Measurements from ENCODE around the gene SUOX. TPM values are rescaled to one million over a fixed set of nuclear protein-coding genes. Genes with fewer than 3 reads are reported as not detected.
A peak's percentile ranks its signal among the peaks of the same experiment; 100 is the strongest.

The SUOX gene
- total RNA-seq, 6 donors from 2014 or later, result 12.8 to 36.3 (median 21.9) TPM

DNA sequence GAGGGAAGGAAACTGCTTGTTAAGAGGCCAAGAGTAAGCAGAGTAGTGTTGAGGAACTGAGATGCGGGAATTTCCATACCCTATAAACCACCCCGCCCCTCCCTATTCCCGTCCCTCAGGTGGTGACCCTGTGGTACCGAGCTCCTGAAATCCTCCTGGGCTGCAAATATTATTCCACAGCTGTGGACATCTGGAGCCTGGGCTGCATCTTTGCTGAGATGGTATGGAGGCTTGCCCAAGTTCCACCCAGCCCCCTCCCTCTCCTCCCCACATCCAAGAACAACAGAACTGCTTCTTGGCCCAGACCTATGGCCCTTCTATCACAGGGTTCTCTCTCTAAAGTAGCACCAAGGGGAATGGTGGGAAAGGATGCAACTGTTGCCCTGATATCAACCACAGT is 27.7 kb upstream of the SUOX start:
- ATAC-seq (ENCODE audit: low FRiP score in 2 of 2) (no peak), DNase-seq (no peak)
- WGBS, 2 donors, result 81 to 84% methylated on average over 4 of the region's 4 CpGs
- no peaks in the 10 kb centered on the region for H3K27me3 ChIP-seq
- no peaks in the 10 kb centered on the region for H3K9me3 ChIP-seq
- no peak overlapping the region for H3K27ac ChIP-seq
- no peak overlapping the region for H3K4me3 ChIP-seq
- peaks cover 0 to 13% (median 0%) of the 10 kb centered on the region in 4 donors for H3K36me3 ChIP-seq
- TF ChIP-seq POLR2A (IDR thresholded peaks at IDR 0.05) (no peak), EP300 (IDR thresholded peaks at IDR 0.05) (no peak), CTCF (IDR thresholded peaks at IDR 0.05) (no peak), POLR2AphosphoS5 (IDR thresholded peaks at IDR 0.05) (no peak)
- peaks cover 23 to 38% (median 31%) of the 10 kb centered on the region in 4 donors for H3K4me1 ChIP-seq

DNA sequence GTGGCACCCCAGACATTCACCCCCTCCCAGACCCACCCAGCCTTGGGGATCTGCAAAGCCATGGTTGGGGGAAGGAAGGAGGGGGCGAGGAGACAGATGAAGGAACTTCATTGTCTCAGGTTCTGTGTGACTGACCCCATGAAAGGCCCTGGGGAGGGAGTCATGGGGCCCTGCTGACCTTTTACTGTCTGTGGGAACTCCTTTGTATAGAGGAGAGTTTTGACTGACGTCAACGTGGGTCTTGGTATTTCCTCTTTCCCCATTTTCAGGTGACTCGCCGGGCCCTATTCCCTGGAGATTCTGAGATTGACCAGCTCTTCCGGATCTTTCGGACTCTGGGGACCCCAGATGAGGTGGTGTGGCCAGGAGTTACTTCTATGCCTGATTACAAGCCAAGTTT is 26.3 kb upstream of the SUOX start:
- peaks cover 0 to 13% (median 0%) of the 10 kb centered on the region in 4 donors for H3K36me3 ChIP-seq
- peaks cover 34 to 48% (median 41%) of the 10 kb centered on the region in 4 donors for H3K4me1 ChIP-seq
- H3K9me3 ChIP-seq, result no peaks in the 10 kb centered on the region
- DNase-seq, result no peak
- 89 to 92% methylated on average over 7 of the region's 7 CpGs for WGBS, 2 donors
- H3K4me3 ChIP-seq, result no peak overlapping the region
- TF ChIP-seq POLR2AphosphoS5 (IDR thresholded peaks at IDR 0.05), result no peak
- no peak for TF ChIP-seq CTCF (IDR thresholded peaks at IDR 0.05)
- no peak for TF ChIP-seq POLR2A (IDR thresholded peaks at IDR 0.05)
- no peak for TF ChIP-seq EP300 (IDR thresholded peaks at IDR 0.05)
- H3K27me3 ChIP-seq, result no peaks in the 10 kb centered on the region
- ATAC-seq (ENCODE audit: low FRiP score in 2 of 2), result no peak
- peak overlapping the region in 1 of 4 donors; percentile 94 for H3K27ac ChIP-seq

GRCh38 chr12:55972042-55972441 is 25.0 kb upstream of the SUOX start:
- Histone ChIP-seq H3K9me3 (no peaks in the 10 kb centered on the region), H3K36me3 (peaks cover 0 to 19% (median 0%) of the 10 kb centered on the region in 4 donors), H3K4me1 (peaks cover 42 to 50% (median 48%) of the 10 kb centered on the region in 4 donors), H3K27ac (peak overlapping the region; percentile 90 to 94 (median 91)), H3K27me3 (no peaks in the 10 kb centered on the region), H3K4me3 (peak overlapping the region in 1 of 4 donors; percentile 68)
- DNase-seq (peak in 1 of 2 donors; percentile 51), ATAC-seq (ENCODE audit: low FRiP score in 2 of 2) (peak in 1 of 2 donors; percentile 3)
- WGBS, 2 donors, result 52 to 56% methylated on average over 3 of the region's 3 CpGs
- TF ChIP-seq POLR2A (IDR thresholded peaks at IDR 0.05) (peak in 1 of 4 donors; percentile 38), POLR2AphosphoS5 (IDR thresholded peaks at IDR 0.05) (no peak), CTCF (IDR thresholded peaks at IDR 0.05) (no peak), EP300 (IDR thresholded peaks at IDR 0.05) (no peak)

GRCh38 chr12:55972456-55972855 is 24.6 kb upstream of the SUOX start:
- no peaks in the 10 kb centered on the region for H3K9me3 ChIP-seq
- H3K36me3 ChIP-seq, result peaks cover 0 to 19% (median 0%) of the 10 kb centered on the region in 4 donors
- H3K4me1 ChIP-seq, result peaks cover 43 to 50% (median 46%) of the 10 kb centered on the region in 4 donors
- DNase-seq, result no peak
- ATAC-seq (ENCODE audit: low FRiP score in 2 of 2), result no peak
- peak overlapping the region; percentile 90 to 94 (median 91) for H3K27ac ChIP-seq
- 23 to 26% methylated on average over 1 of the region's 1 CpG for WGBS, 2 donors
- peak overlapping the region; percentile 52 to 68 (median 56) for H3K4me3 ChIP-seq
- TF ChIP-seq CTCF (IDR thresholded peaks at IDR 0.05) (no peak), POLR2AphosphoS5 (IDR thresholded peaks at IDR 0.05) (no peak), POLR2A (IDR thresholded peaks at IDR 0.05) (no peak), EP300 (IDR thresholded peaks at IDR 0.05) (no peak)
- no peaks in the 10 kb centered on the region for H3K27me3 ChIP-seq

Measured in upper lobe of left lung (tissue), 6 donors.